Measurements from ENCODE around the gene RTN4RL1. TPM values are rescaled to one million over a fixed set of nuclear protein-coding genes. Genes with fewer than 3 reads are reported as not detected.

RTN4RL1 gene
- total RNA-seq, 1 donor from 2014 or later: not detected

DNA sequence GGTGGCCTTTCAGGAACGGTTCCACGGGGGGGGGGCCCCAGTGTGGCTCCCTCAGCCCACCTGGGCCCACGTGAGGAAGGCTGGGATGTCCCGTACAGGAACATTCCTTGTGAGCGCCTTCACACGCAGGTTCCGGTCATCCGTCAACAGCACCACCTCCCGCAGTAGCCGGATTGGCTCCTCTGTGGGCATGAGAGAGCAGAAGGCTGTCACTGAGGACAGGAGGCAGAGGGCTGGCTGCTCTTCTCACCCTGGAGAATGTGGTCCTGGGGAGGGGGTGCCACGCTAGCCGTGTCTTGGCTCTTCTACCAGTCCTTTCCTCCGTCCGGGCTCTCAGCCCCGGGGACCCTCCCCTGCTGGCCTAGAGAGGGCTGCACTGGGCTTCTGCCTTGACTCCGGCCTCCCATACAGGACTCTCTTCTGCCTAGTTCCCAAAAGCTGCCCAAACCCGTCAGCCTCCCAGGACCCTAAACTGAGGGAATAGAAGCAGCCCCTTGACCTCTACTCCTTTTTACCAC is 36.4 kb upstream of the RTN4RL1 start:
- TF ChIP-seq CTCF (IDR thresholded peaks at IDR 0.05; ENCODE audit: insufficient read depth, low read length, poor library complexity, severe bottlenecking): no peak
- Histone ChIP-seq H3K4me3 (ENCODE audit: low read depth, low read length) (no peak overlapping the region), H3K27me3 (ENCODE audit: control insufficient read depth, insufficient read depth, low read length) (peaks cover 14% of the 10 kb centered on the region), H3K36me3 (ENCODE audit: control insufficient read depth, insufficient read depth, low read length) (peaks cover 3% of the 10 kb centered on the region)
- DNase-seq (ENCODE audit: low read depth): no peak

GRCh38 chr17:2060681-2061440 is 35.7 kb upstream of the RTN4RL1 start:
- Histone ChIP-seq H3K36me3 (ENCODE audit: control insufficient read depth, insufficient read depth, low read length) (peaks cover 3% of the 10 kb centered on the region), H3K4me3 (ENCODE audit: low read depth, low read length) (no peak overlapping the region), H3K27me3 (ENCODE audit: control insufficient read depth, insufficient read depth, low read length) (peaks cover 18% of the 10 kb centered on the region)
- DNase-seq (ENCODE audit: low read depth): no peak
- TF ChIP-seq CTCF (IDR thresholded peaks at IDR 0.05; ENCODE audit: insufficient read depth, low read length, poor library complexity, severe bottlenecking): no peak

- peaks cover 18% of the 10 kb centered on the region for H3K27me3 ChIP-seq (ENCODE audit: control insufficient read depth, insufficient read depth, low read length)
- no peak for DNase-seq (ENCODE audit: low read depth)
- TF ChIP-seq CTCF (IDR thresholded peaks at IDR 0.05; ENCODE audit: insufficient read depth, low read length, poor library complexity, severe bottlenecking): no peak
- peaks cover 3% of the 10 kb centered on the region for H3K36me3 ChIP-seq (ENCODE audit: control insufficient read depth, insufficient read depth, low read length)
- no peak overlapping the region for H3K4me3 ChIP-seq (ENCODE audit: low read depth, low read length)
Measured at GRCh38 chr17:2060385-2060658, 35.2 kb upstream of the RTN4RL1 start.

DNA sequence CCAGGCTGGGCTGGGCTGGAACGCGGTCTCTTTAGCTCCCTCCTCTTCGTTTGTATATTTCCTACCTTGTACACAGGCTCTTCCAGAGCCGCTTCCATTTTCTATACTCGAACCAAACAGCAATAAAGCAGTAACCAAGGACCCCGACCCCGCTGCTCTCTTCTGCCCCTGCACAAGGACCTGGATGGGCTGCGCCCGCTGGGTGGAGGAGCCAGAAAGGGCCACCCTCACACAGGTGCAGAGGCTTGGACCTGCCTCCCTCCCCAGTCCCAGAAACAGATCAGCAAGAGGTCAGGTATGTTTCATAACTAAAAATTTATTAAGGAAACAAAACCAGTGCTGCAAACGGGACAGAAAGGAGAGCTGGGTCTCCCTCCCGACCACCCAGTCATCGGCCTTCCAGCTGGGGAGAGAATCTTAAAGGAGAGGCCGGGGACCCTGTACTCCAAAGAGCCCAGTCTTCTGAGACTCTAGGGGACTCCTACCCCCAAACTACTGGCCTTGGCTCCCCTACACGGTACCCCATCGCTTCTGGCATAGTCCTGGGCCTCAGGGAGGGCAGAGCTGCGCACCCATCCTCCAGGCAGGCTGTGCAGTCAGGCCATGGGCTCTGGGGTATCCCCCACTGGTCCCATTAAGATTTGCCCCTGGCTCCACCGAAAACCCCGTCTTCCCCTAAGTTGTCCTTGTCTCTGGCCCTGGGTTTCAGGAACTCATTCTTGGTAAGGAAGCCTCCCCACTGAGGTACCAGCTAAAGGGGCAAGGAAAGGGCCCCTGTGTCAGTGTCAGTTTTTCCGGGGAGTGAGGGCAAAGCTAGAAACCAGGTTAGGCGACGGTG is 34.6 kb upstream of the RTN4RL1 start:
- H3K4me3 ChIP-seq (ENCODE audit: low read depth, low read length): no peak overlapping the region
- peaks cover 18% of the 10 kb centered on the region for H3K27me3 ChIP-seq (ENCODE audit: control insufficient read depth, insufficient read depth, low read length)
- H3K36me3 ChIP-seq (ENCODE audit: control insufficient read depth, insufficient read depth, low read length): peaks cover 3% of the 10 kb centered on the region
- no peak for DNase-seq (ENCODE audit: low read depth)
- no peak for TF ChIP-seq CTCF (IDR thresholded peaks at IDR 0.05; ENCODE audit: insufficient read depth, low read length, poor library complexity, severe bottlenecking)

- H3K4me3 ChIP-seq (ENCODE audit: low read depth, low read length): no peak overlapping the region
- no peak for DNase-seq (ENCODE audit: low read depth)
Measured at GRCh38 chr17:2058586-2059546, 33.7 kb upstream of the RTN4RL1 start.

More at GRCh38 chr17:2058586-2059546, 33.7 kb upstream of the RTN4RL1 start:
- peaks cover 18% of the 10 kb centered on the region for H3K27me3 ChIP-seq (ENCODE audit: control insufficient read depth, insufficient read depth, low read length)
- peaks cover 1% of the 10 kb centered on the region for H3K36me3 ChIP-seq (ENCODE audit: control insufficient read depth, insufficient read depth, low read length)
- TF ChIP-seq CTCF (IDR thresholded peaks at IDR 0.05; ENCODE audit: insufficient read depth, low read length, poor library complexity, severe bottlenecking): peak; percentile 68
